ENCODE measurements around the gene PRKN.
"Not testable (repeated sequence)": the region's sequence is repeated elsewhere in the genome, so short reads cannot be mapped to it uniquely, and the experiment has no call there.

PRKN gene

DNA sequence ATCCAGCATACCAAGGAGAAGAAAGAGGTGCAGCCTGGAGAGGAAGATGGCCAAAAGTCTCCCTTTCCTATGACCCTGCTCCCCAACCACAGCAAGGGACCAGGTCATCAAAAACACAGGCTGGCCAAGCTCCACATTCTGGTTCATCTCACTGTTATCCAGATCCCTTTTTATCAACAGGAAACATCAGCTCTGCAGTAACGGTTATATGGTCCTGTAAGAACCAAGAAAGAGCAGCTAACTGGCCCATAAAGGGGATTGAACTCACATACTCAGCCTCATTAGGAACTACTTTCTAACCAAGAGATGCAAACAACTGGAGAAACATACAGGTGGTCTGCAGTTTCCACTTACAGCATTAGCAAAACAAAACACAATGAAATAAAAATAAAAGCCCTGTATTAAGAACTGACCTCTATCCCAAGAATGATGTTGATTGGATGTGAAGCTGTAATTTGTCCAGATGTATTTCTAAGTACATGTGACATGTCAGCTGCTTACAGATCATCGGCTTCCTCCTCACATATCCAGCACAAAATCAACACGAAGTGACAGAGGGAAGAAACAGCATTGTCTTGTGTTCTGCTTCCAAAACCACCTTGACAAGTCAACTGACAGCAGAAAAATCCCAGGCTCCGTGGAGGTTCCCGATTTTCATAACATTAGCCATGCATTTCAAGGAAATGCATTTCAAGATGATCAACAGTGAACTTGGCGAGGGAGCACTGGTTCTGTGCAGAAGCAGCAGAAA is 896.5 kb downstream of the PRKN start:
- no peak for DNase-seq

DNA sequence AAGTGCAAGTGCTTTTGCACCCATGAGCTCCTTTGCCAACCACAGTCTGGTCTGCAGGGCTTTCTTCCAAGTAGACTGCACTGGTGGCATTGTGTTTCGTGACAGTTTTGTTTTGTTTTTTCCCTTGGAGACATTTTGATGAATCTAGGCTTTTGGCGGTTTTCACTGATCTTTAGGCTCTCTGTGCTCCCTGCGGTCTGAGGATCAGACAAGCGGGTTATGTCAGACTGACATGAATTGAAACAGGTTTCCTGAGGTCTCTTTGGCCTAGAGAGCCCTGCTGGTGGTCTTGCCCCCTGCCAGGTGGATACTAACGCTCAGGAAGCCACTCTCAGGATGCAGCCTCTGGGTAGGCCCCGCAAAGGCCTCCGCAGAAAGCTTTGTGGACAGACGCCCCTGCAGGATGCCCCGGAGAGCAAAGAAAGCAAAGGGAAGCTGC is 898.3 kb downstream of the PRKN start:
- DNase-seq: no peak

DNA sequence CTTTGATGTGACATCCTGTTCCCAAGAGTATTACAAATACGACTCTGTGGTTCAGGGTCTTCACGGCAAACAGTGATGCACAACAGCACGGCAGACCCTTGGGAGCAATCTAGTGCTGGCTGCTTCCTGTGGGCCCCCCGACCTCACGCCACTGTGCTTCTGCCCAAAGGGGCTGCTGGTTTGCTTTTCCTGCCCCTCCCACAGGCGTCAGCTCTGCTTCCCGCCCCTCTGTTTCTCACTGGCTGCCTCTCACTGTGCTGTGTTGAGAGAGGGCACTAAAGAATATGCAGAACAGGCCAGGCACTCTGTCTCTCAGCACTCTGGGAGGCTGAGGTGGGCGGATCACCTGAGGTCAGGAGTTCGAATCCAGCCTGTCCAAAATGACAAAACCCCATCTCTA is 899.2 kb downstream of the PRKN start:
- DNase-seq: no peak

DNA sequence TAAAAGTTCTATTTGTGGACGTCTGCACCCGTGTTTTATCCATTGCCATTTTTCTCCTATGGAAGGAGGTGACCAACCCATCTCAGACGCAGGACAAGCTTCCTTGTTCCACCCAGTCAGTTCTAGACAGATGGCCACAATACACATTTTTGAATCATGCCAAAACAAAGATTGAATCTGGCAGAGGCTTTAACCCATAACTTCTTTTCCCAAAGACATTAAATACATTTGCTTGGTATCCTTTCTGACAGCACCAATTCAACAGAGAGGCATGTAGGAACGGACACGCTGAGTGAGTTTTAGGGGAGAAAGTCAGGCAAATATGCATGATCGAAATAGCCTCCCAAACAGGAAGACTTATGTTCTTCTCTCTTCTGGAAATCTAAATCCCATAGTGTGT is 901.1 kb downstream of the PRKN start:
- DNase-seq: no peak

DNA sequence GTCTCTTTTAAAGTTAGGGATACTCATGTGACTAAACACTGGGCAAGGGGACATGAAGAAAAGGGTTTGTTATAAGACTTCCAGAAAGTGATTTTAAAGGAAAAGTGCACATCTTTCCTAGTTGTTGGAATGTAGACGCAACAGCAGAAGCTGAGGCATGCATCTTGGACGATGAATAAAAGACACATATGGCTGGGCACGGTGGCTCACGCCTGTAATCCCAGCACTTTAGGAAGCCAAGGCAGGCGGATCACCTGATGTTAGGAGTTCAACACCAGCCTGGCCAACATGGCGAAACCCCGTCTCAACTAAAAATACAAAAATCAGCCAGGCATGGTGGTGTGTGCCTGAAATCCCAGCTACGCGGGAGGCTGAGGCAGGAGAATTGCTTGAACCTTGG is 905.4 kb downstream of the PRKN start:
- not testable (repeated sequence) for DNase-seq

DNA sequence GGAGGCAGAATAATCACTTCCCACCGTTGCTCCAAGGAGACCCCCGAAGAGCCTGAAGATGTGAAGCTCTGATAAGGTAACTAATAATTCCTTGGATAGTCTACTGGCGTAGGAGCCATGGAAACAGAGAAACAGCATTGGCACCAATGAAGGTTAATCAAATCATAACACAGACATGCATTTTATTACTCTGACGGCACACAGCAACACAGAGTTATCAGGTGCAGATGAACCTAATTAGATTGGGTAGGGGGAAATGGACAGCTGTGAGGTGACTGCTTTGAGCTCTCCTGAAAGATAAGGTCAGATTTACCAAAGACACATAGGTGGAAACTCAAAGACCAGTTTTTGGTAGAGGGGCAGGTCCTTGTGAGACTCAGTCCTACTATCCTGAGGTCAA is 909.7 kb downstream of the PRKN start:
- no peak for DNase-seq

DNA sequence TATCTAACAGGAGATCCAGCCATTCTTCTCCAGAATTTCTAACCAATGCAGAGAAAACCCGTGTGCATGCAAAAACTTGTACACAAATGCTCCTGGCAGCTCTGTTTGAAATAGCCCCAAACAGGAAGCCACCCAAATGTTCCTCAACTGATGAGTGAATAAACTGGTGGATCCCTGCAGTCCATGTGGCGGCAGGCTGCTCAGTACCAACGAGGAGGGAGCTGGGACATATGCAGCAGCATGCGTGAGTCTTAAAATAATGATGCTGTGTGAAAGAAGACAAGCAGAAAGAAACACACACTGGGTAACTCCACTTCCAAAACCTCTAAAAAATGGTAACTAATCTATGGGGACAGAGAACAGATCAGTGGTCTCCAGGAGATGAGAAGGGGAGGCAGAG is 911.6 kb downstream of the PRKN start:
- no peak for DNase-seq

DNA sequence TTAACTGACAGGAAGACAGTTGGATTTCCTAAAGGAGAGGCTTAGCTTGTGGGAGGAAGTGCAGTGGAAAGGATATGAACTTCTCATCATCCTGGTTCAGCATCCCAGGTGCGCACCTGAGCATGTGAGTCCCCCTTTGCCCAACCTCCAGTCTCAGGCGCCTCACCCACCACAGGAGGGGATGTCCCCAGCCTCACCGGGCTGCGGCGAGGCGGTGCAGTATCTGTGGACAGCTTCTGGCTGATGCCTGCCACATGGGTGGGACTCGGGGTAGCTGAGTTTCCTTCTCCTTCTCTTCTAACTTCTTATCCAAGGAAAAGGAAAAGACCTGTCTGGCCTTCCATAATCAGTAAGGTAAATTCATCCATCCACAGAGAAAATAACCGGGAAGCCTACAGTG is 914.4 kb downstream of the PRKN start:
- no peak for DNase-seq

DNA sequence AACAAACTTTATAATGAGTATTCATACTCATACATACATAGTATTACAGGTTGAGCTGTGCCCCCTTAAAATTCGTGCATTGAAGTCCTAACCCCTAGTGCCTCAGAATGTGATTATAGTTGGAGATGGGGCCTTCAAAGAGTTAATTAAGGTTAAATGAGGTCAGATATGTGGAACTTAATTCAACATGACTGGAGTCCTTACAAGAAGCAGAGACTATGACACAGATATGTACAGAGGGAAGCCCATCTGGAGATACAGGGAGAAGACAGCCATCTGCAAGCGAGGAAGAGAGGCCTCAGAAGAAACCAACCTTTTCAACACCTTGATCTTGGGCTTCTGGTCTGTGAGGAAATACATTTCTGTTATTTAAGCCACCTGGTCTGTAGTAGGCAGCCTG is 917.6 kb downstream of the PRKN start:
- DNase-seq: no peak

DNA sequence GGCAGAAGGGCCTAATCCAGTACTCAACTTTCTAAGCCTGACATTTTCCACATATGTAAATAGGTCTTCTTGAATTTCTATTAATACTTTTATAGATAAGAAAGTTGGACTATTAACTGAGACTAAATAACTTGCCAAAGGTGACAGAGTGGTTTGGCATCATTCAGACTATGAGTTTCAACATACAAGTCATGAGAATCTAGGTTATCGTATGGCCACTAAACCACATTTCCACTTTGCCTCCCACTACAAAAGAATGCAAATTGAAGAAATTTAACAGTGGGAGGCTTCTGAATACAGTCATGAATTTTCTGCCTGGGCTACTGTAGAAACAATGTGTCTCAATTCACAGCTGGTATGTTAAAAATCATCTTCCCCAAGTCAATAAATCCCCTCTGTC is 922.7 kb downstream of the PRKN start:
- DNase-seq: no peak

DNA sequence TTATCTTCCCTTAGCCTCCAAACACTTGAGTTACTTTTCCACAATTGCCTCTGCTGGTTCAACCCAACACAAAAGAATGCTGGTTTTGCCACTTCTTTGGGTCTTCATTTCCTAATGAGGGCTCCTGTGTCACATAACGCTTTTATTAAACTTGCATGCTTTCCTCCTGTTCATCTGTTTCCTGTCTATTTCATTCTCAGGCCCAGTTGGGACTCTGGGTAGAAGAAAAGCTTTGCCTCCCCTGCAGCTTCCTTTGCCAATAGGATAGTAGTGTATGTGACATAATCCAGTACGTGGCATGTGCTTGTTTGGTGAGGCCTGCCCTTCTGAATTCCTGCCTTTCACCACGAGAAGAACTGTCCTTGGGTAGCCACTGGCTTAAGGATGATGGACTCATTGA is 924.4 kb downstream of the PRKN start:
- no peak for DNase-seq

DNA sequence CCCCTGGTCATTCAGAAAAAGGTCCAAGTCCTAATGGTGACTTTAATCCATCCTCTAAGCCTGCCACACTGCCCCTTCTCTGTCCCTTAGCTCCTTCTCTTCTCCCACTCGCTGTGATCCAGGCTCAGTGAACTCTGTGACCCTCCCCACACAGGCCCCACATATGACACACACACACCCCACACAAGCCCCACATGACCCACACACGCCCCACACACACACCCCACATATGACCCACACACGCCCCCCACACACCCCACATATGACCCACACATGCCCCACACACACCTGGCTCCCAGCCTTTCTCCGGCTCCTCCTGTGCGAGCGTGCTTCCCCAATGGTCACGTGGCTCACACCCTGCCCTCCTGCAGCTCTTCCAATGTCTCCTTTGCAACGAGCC is 925.3 kb downstream of the PRKN start:
- DNase-seq: no peak

DNA sequence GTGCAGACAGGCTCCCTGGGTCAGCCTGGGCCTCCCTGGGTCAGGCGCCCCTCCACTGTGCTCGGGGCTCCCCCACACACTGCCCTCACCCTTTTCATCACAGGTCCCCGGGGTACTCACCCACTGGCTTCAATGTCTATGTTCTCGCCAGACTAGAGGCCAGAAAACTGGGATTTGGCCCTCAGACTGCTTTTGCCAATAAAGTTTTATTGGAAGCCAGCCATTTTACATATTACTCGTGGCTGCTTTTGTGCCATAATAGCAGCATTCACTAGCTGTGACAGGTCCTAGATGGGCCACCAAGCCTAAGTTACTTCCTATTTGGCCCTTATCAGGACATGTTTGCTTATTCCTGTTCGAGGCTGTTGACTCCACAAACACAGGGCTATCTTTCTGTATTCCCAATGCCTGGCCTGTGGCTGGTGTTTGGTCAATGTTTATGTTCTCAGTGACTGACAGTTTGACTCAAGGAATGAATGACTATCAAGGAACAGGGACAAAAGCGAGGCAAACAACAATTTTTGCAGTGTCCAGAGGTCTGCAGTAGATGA is 928.6 kb downstream of the PRKN start:
- no peak for DNase-seq

DNA sequence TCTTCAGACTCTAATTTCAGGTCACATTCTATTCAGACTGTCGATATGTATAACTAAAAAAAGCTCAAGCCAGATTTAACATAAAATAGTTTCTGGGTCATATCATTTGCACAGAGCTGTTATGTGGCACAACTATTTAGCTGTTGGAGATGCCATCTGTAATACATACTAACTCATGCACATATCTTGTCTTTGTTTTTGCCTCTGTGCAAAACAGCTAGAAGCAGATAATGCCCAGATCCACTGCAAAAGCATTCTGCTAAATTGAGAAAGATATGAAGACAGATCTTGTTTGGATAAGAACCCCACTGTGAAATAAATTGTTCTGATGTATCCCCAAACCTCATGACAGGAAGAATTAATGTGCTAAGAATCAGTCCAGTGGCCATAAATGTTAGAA is 930.9 kb downstream of the PRKN start:
- no peak for DNase-seq

DNA sequence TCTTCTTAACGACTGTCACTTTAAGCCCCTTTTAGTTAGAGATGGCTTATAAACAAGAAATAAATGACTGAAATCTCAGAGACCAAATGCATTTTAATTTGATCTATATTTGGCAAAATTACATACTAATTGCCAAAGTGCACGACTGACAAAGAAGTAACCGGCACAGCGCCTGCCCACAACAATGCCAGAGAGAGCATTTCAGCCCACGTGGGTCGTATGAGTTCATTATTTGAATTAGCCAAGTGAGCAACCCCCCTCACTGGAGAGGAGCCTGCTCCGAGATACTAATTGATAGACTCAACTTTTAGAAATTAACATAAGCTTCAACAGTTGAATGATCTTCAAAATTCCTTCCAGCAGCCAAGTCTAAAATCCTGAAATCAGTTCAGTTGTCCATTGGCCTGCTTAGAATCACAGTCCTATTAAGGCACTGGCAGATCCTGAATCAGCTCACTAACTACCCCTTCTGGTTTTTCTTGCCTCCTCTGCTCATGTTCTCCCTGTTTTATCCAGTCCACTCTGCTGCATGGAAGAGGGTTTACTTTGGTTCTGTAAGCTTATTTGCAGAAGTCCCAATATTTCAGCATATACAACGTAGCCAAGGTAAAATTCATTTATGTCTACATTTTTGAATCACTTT is 934.6 kb downstream of the PRKN start:
- no peak for DNase-seq

DNA sequence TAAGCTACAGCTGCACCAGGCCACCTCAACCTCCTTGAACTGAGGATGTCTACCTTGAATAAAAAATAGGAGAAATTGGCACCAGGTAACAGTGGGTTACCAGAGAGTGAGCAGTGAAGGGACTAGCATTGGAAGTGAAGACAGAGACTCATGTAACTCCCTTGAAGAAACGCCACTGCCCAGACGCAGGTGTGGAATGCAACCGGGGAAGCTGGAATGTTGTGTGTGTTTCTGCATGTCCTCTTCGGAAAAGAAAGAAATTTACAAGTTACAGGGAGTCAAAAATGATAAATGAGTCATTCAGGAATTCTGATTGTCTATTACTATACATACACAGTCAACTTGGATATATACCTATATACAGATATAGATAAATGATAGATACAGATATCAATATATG is 939.0 kb downstream of the PRKN start:
- no peak for DNase-seq

DNA sequence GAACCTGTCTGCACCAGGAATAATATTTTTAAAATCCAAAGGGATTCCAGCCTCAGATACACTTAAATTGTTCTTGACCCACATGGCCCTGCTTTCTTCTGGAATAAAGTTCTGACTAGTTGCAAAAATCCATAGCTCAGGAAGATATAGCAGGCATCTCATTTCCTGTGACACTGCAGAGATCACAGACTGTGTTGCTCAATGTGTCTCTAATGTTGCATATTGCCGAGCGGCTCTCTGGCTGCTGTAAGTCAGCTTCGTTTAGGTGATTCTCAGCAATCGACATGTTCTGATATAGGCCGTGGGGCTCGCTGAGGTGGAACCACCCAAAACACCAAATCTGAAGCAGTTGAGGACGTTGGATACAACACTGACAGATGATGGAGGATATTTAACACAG is 955.4 kb downstream of the PRKN start:
- no peak for DNase-seq

DNA sequence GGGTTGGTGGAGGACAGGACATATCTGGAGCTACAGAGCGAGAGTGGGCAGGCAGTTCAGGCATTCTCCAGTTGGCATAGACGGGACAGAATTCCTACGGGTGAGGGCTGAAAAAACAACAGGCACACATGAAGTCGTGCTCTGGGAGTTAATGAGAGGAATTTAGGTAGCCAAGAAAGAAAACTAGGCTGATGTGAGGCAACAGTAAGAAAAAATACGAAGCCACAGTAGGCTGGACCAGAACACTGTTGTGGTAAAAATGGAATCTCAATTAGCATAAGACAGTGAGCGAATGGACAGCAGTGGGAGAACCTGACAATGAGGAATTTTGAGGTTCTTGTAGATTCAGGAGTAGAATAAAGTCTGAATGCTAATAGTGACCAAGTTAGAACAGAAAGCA is 965.6 kb downstream of the PRKN start:
- DNase-seq: no peak

DNA sequence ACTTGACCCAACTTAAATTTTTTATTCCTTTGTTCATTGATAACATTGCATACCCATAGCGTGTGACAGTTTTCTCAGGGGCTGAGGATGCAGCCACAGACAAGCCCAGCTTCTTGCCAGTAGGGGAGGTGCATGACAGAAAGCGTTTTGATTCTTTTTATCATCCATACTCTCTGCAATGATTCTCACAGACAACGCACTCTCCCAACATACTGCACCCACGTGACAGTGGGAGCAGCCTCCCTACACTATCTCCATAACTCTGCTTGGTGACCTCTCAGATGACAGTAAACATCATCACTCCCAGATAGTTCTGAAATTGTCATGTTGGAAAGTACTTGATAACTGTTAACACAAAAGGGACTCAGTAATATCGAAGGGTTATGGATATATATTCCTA is 972.5 kb downstream of the PRKN start:
- DNase-seq: no peak

DNA sequence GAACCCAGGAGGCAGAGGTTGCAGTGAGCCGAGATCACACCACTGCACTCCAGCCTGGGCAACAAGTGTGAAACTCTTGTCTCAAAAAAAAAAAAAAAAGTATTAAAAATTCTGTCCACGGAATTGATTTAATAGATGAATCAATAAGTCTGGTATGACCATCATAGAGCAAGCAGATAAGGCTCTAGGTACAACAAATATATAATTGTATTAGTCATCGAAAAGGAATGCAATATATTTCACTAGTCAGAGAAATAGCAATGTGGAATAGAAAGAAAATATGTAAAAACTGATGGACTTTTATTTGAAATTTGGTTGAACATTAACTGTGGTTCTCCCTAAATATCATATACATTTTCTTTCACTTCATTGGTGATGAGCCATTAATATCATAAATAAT is 976.9 kb downstream of the PRKN start:
- DNase-seq: no peak

DNA sequence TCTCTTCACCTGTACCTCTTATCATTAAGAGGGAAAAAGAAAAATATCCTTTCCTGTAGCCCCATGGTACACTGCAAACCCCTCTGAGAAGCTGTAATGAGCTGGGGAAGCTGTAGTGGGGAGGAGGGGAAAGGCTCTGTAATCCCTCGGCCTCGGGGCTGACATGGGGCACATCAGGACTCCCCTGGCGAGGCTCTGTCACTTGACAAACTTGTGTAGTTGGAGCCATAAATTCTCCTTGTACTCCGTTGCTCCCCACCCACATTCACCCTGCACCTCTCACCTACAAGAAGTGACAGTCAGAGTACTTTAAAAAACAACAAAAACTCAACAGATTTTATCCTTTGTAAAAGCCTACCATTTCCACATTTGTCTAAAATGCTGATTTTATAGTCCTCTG is 978.0 kb downstream of the PRKN start:
- no peak for DNase-seq

DNA sequence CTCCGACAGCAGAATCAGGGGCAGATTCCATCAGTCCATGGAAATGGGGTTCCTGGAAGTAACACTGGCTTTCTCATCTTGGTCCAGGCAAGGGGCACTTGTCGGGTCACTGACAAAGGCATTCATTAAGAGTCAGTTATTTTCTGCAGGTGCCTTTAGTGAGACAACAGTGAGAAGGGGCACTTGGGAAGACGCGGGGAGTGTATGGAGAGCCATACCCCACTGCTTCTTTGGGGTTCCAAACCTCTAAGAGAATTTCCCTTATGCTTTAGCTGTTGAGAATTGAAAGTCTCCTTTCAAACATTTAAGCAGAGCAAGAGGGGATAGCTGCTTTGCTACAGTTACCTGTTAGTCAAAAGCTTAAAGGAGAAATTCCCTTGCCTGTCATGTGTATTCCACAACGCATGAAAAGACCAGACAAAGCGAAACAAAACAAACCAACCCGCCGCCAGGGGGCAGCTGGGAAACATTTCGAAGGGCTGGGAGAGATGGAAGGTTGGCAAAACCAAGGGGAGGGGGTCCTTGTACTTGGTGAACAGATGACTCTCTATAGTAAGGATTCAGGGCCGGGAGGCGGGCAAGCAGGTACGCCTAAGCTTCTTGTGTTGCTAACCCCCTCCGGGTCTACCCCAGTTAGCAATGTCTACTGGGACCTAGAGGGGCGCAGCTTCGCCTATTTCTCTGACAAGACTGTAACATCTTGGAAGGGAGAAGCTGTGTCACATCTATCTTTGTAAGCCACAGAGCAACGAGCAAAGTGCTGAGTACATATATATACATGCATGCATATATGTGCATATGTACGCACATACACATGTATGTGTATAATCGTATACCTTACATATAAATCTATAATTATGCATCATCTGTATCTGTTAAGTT is 978.8 kb downstream of the PRKN start:
- no peak for DNase-seq

DNA sequence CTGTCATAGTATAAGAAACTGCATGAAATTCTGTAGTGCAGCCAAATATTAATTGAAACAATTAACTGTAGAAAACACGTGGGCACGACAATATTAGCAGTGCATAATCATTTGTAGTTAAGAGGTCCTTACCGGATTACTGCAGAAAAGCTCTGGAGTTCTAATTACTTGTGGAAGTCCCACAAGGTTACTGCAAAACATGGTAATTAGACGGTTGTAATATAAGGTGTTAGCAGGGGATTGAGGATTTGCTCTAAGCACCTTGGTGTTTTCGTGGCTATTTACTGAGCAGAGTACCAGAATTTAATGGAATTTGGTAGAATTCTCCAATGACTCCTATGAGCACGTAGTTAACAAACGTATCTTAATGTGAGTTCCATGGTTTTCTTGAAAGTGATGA is 980.1 kb downstream of the PRKN start:
- no peak for DNase-seq
